Colonic mucosa (tissue), 4 donors: ENCODE results near the gene BCR. TPM values are rescaled to one million over a fixed set of nuclear protein-coding genes. Genes with fewer than 3 reads are reported as not detected.
A peak's percentile ranks its signal among the peaks of the same experiment; 100 is the strongest.

Experiments used
- DNase-seq: peaks from one replicate; pipeline ENCODE4 v3.0.0-alpha.2; 2020
- H3K27ac ChIP-seq: fragments of 200-600 bp; one replicate; pipeline ENCODE4 v1.8.0; 2021
- H3K27me3 ChIP-seq: fragments of 200-600 bp; one replicate; pipeline ENCODE4 v1.8.0; 2021
- H3K36me3 ChIP-seq: fragments of 200-600 bp; one replicate; pipeline ENCODE4 v1.8.0; 2021
- H3K4me1 ChIP-seq: fragments of 200-600 bp; one replicate; pipeline ENCODE4 v1.8.0; 2021; ENCODE audit warnings: mild to moderate bottlenecking
- H3K4me3 ChIP-seq: fragments of 200-600 bp; one replicate; pipeline ENCODE4 v1.8.0; 2021
- H3K9ac ChIP-seq, 2 donors: one replicate each; pipeline ENCODE4 v1.7.0; 2013; ENCODE audit warnings: control low read depth in 2 of 2, low read depth in 2 of 2, low read length in 2 of 2
- H3K9me3 ChIP-seq: fragments of 200-600 bp; one replicate; pipeline ENCODE4 v1.8.0; 2021
- intact Hi-C: fragments of 100-400 bp; cut with DNase I; formaldehyde crosslinking; loops from one replicate; pipeline ENCODE4 v1.14.1; 2022
- total RNA-seq, 2 donors: library from RNA; stranded (reverse); fragmentation: NEBNext Ultra II Directional in 1 of 2; extraction: Animal tissue kit (Norgen Biotek cat#: 25700) in 1 of 2; gene quantifications; one replicate each; pipeline ENCODE4 v1.2.1, GENCODE V29; 2021
- TF ChIP-seq, protein P1 (sequence below): fragments of 200-600 bp; IDR thresholded peaks from one replicate; pipeline ENCODE4 v1.8.0; 2022; ENCODE audit warnings: antibody characterized with exemption, mild to moderate bottlenecking
- donor health status: healthy.
- donor health status: DM: no; HTN: no; CAD: no.
- donor health status: DM: no; HTN: no; CAD: no.

Gene BCR
- total RNA-seq, 2 donors from 2014 or later, result 39.2 to 57.8 TPM

GRCh38 chr22:23282089-23282501, 101.8 kb downstream of the BCR start:
- DNase-seq, result peak; percentile 44
- TF ChIP-seq, protein P1, sequence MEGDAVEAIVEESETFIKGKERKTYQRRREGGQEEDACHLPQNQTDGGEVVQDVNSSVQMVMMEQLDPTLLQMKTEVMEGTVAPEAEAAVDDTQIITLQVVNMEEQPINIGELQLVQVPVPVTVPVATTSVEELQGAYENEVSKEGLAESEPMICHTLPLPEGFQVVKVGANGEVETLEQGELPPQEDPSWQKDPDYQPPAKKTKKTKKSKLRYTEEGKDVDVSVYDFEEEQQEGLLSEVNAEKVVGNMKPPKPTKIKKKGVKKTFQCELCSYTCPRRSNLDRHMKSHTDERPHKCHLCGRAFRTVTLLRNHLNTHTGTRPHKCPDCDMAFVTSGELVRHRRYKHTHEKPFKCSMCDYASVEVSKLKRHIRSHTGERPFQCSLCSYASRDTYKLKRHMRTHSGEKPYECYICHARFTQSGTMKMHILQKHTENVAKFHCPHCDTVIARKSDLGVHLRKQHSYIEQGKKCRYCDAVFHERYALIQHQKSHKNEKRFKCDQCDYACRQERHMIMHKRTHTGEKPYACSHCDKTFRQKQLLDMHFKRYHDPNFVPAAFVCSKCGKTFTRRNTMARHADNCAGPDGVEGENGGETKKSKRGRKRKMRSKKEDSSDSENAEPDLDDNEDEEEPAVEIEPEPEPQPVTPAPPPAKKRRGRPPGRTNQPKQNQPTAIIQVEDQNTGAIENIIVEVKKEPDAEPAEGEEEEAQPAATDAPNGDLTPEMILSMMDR, result no peak
- H3K9ac ChIP-seq, result no peak overlapping the region
- H3K36me3 ChIP-seq, result no peaks in the 10 kb centered on the region
- no peak overlapping the region for H3K27ac ChIP-seq
- no peaks in the 10 kb centered on the region for H3K9me3 ChIP-seq
- peaks cover 14% of the 10 kb centered on the region for H3K4me1 ChIP-seq
- no peaks in the 10 kb centered on the region for H3K27me3 ChIP-seq
- intact Hi-C loops, result loop anchor here (2.0 to 10.0 kb wide), 2 partner anchors 103 to 327 kb away; no protein-coding TSS in a partner anchor
- H3K4me3 ChIP-seq, result no peak overlapping the region

GRCh38 chr22:23282516-23282915, 102.2 kb downstream of the BCR start:
- TF ChIP-seq, protein P1, result no peak
- H3K27ac ChIP-seq, result no peak overlapping the region
- intact Hi-C loops, result loop anchor here (2.0 to 10.0 kb wide), 2 partner anchors 104 to 328 kb away; no protein-coding TSS in a partner anchor
- H3K4me1 ChIP-seq, result peaks cover 14% of the 10 kb centered on the region
- no peaks in the 10 kb centered on the region for H3K9me3 ChIP-seq
- H3K36me3 ChIP-seq, result no peaks in the 10 kb centered on the region
- no peak overlapping the region for H3K4me3 ChIP-seq
- no peak overlapping the region for H3K9ac ChIP-seq
- DNase-seq, result no peak
- no peaks in the 10 kb centered on the region for H3K27me3 ChIP-seq

GRCh38 chr22:23282986-23283385, 102.7 kb downstream of the BCR start:
- H3K4me3 ChIP-seq, result no peak overlapping the region
- no peaks in the 10 kb centered on the region for H3K27me3 ChIP-seq
- H3K9ac ChIP-seq, result no peak overlapping the region
- intact Hi-C loops, result loop anchor here (2.0 to 10.0 kb wide), 2 partner anchors 104 to 328 kb away; no protein-coding TSS in a partner anchor
- H3K9me3 ChIP-seq, result no peaks in the 10 kb centered on the region
- no peaks in the 10 kb centered on the region for H3K36me3 ChIP-seq
- TF ChIP-seq, protein P1, result no peak
- peaks cover 14% of the 10 kb centered on the region for H3K4me1 ChIP-seq
- no peak for DNase-seq
- H3K27ac ChIP-seq, result no peak overlapping the region

DNA sequence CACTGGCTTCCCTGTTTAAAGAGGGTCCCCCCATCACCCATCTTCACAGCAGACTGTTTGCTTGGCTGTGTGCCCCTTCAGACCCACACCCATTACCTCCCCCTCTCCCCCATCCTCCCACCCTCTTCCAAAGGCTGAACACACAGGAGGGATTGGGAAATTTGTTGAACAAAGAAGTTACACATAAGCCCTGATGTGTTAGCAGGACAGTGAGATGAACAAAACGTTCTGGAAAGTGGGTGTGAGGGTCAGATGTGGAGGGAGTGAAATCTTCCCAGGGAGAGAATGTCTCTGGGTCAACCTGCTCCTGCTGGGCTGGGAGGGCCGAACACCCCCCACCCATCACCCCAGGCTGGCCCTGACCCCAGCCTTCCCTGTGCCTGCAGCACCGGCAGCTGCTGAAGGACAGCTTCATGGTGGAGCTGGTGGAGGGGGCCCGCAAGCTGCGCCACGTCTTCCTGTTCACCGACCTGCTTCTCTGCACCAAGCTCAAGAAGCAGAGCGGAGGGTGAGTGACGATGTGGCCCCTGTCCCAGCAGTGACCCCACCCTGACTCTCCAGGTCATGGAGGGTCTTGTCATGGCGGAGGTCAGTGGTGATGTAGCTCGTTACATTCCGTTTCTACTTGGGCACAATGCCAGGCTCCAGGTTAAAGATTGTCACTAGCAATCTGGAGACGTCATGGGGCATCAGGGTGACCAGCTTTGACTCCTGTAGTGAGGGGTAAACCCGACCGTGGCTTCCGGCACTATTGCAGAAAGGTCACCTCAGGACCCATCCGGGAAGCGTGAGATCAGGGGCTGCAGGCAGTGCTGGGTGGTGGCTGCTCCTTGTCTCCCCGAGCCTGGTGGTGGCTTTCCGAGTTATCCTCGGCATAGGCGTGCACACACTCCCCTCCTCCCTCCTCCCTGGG, 103.5 kb downstream of the BCR start:
- no peak for DNase-seq
- TF ChIP-seq, protein P1, result no peak
- H3K27ac ChIP-seq, result no peak overlapping the region
- intact Hi-C loops, result loop anchor here (2.0 to 10.0 kb wide), 2 partner anchors 105 to 329 kb away; no protein-coding TSS in a partner anchor
- H3K27me3 ChIP-seq, result no peaks in the 10 kb centered on the region
- H3K4me3 ChIP-seq, result no peak overlapping the region
- no peak overlapping the region for H3K9ac ChIP-seq
- peaks cover 10% of the 10 kb centered on the region for H3K4me1 ChIP-seq
- H3K36me3 ChIP-seq, result no peaks in the 10 kb centered on the region
- no peaks in the 10 kb centered on the region for H3K9me3 ChIP-seq

- H3K4me1 ChIP-seq, result peaks cover 10% of the 10 kb centered on the region
- TF ChIP-seq, protein P1, result no peak
- intact Hi-C loops, result loop anchor here (10.0 kb wide), 1 partner anchor 330 kb away; no protein-coding TSS in a partner anchor
- H3K9ac ChIP-seq, result no peak overlapping the region
- H3K27me3 ChIP-seq, result no peaks in the 10 kb centered on the region
- H3K9me3 ChIP-seq, result no peaks in the 10 kb centered on the region
- H3K27ac ChIP-seq, result no peak overlapping the region
- H3K4me3 ChIP-seq, result no peak overlapping the region
- no peak for DNase-seq
- H3K36me3 ChIP-seq, result no peaks in the 10 kb centered on the region
Measured at GRCh38 chr22:23284504-23285033, 104.3 kb downstream of the BCR start.
